ENCODE measurements around the gene ECE1. TPM values are rescaled to one million over a fixed set of nuclear protein-coding genes. Genes with fewer than 3 reads are reported as not detected.

The ECE1 gene
- total and polyA plus RNA-seq, 9 donors, result 37.3 to 313 (median 119) TPM

DNA sequence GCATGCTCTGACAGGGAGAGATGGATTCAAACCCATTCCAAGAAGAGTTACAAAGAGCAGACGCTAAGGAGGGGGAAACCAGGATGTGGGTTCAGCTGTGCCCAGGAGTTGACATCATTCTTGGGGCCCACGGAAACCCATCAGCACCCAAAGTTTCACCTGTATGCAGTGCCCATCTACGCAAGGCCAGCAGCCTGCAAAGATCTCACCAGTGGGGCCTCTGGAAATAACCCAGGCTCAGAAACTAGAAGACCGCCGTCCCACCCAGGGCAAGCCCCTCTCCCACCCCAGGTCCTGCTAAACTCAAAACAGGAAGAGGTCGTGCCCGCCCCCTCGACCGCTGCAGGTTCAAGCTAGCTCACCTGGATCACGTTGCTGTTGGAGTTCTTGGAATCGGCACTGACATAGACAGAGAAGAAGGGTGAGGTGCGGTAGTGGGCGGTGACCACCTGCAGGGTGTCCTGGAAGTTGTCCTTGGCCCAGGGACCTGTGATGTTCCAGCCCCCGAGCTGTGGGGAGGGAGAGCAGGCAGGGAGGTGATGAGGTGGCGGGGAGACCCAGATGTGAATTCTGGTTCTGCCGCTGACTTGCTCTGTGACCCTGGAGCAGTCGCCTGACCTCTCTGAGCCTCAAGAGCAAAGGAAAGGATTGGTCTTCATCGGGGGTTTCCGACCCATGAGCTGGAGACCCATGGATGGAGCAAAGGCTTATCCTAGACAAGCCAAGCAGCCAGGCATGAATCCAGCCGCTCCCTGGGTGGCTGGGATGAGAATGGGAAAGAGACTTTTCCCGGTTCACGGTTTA is 31.7 kb downstream of the ECE1 start:
- Histone ChIP-seq H3K27ac (no peak overlapping the region), H3K4me3 (no peak overlapping the region), H3K9me3 (no peaks in the 10 kb centered on the region), H3K27me3 (no peaks in the 10 kb centered on the region), H3K36me3 (no peaks in the 10 kb centered on the region), H3K4me1 (ENCODE audit: insufficient read depth) (peaks cover 11% of the 10 kb centered on the region)
- intact Hi-C loops (cut with DNase I), result loop anchor here in 2 of 4 donors (5.0 kb wide), 3 partner anchors 74 to 109 kb away; no protein-coding TSS in a partner anchor
- no peak for DNase-seq
- WGBS, 3 donors, result 81 to 90% (median 82%) methylated on average over 22 of the region's 22 CpGs
- TF ChIP-seq EP300 (IDR thresholded peaks at IDR 0.05) (no peak), POLR2A (IDR thresholded peaks at IDR 0.05) (no peak)
- TF ChIP-seq, protein P1, sequence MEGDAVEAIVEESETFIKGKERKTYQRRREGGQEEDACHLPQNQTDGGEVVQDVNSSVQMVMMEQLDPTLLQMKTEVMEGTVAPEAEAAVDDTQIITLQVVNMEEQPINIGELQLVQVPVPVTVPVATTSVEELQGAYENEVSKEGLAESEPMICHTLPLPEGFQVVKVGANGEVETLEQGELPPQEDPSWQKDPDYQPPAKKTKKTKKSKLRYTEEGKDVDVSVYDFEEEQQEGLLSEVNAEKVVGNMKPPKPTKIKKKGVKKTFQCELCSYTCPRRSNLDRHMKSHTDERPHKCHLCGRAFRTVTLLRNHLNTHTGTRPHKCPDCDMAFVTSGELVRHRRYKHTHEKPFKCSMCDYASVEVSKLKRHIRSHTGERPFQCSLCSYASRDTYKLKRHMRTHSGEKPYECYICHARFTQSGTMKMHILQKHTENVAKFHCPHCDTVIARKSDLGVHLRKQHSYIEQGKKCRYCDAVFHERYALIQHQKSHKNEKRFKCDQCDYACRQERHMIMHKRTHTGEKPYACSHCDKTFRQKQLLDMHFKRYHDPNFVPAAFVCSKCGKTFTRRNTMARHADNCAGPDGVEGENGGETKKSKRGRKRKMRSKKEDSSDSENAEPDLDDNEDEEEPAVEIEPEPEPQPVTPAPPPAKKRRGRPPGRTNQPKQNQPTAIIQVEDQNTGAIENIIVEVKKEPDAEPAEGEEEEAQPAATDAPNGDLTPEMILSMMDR (IDR thresholded peaks at IDR 0.05), result no peak

DNA sequence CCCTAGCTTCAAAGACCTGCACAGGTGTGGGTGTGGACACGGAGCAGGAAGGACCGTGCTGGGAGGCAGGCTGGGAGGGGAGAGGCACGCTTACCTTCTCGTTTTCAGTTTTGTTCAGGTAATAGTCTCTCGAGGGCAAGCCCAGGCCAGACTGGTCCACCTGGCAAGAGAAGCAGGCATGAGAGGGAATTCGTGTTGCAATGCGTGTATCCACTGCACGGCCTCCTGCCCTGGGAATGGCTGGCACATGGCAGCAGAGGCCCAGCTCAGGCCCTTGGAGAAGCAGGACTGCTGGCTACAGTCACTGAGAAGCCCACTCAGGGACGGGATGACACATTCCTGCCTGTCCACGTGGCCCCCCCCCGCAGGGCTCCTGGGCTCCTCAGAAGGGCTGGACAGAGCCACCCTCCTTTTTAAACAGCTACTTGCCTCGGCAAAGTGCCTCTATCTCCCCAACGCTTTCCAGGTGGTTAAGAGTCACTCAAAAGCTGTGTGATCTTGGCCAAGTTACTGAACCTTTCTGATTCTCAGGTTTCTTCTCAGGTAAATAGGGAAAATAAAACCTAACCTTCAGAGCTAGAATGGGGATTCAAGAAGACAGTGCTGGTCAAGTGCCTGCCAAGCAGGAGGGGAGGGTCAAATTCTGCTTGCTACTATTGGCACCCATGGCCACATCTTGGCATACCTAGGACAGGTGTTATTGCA is 32.7 kb downstream of the ECE1 start:
- intact Hi-C loops (cut with DNase I), result loop anchor here in 3 of 4 donors (2.0 to 5.0 kb wide), 4 partner anchors 75 to 110 kb away; no protein-coding TSS in a partner anchor
- 83 to 90% (median 89%) methylated on average over 13 of the region's 13 CpGs for WGBS, 3 donors
- Histone ChIP-seq H3K9me3 (no peaks in the 10 kb centered on the region), H3K27ac (no peak overlapping the region), H3K4me1 (ENCODE audit: insufficient read depth) (peaks cover 7% of the 10 kb centered on the region), H3K27me3 (no peaks in the 10 kb centered on the region), H3K4me3 (no peak overlapping the region), H3K36me3 (no peaks in the 10 kb centered on the region)
- no peak for DNase-seq
- TF ChIP-seq EP300 (IDR thresholded peaks at IDR 0.05) (no peak), POLR2A (IDR thresholded peaks at IDR 0.05) (no peak)
- TF ChIP-seq, protein P1 (IDR thresholded peaks at IDR 0.05), result no peak

DNA sequence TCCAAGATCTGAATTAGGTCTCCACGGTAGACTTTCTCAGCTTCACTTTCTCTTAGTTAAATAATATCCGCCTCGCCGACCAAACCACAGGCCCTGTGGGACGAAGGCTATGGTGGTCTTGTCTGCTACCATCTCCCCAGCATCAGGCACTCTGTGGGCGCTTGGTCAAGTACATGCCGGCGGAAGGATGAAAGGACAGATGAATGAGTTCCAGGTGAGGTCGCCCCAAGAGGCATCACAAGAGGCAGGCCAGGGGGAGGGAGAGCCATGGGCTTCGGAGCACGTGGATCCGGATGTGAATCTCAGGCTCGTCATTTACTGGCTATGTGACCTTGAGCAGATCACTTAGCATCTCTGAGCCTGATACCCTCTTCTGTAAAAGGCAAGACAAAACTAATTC is 33.5 kb downstream of the ECE1 start:
- Histone ChIP-seq H3K27me3 (no peaks in the 10 kb centered on the region), H3K4me1 (ENCODE audit: insufficient read depth) (peaks cover 7% of the 10 kb centered on the region), H3K4me3 (no peak overlapping the region), H3K9me3 (no peaks in the 10 kb centered on the region), H3K27ac (no peak overlapping the region), H3K36me3 (no peaks in the 10 kb centered on the region)
- intact Hi-C loops (cut with DNase I), result loop anchor here in 3 of 4 donors (2.0 to 5.0 kb wide), 4 partner anchors 76 to 111 kb away; no protein-coding TSS in a partner anchor
- DNase-seq, result no peak
- 76 to 88% (median 83%) methylated on average over 13 of the region's 13 CpGs for WGBS, 3 donors
- TF ChIP-seq POLR2A (IDR thresholded peaks at IDR 0.05) (no peak), EP300 (IDR thresholded peaks at IDR 0.05) (no peak)
- TF ChIP-seq, protein P1 (IDR thresholded peaks at IDR 0.05), result no peak

DNA sequence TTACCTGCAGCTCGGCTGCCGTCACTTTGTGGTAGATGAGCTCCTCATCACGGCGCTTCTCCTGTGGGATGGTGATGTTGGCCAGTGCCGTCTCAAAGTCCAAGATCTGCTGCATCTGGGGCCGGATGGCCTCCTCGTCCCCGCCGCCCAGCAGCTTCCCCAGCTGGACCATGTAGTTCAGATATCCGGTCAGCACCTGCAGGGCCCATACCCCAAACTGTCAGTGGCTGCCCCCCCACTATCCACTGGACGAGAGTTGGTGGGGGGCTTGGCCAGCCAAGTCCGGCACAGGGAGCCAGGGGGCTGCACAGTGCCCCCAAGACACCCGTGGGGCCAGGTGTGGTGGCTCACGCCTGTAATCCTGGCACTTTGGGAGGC is 34.3 kb downstream of the ECE1 start:
- Histone ChIP-seq H3K9me3 (no peaks in the 10 kb centered on the region), H3K27me3 (no peaks in the 10 kb centered on the region), H3K27ac (peak overlapping the region; percentile 30 to 51), H3K36me3 (no peaks in the 10 kb centered on the region), H3K4me1 (ENCODE audit: insufficient read depth) (peaks cover 7% of the 10 kb centered on the region), H3K4me3 (no peak overlapping the region)
- TF ChIP-seq POLR2A (IDR thresholded peaks at IDR 0.05) (no peak), EP300 (IDR thresholded peaks at IDR 0.05) (no peak)
- TF ChIP-seq, protein P1 (IDR thresholded peaks at IDR 0.05), result no peak
- 90 to 96% (median 91%) methylated on average over 14 of the region's 14 CpGs for WGBS, 3 donors
- intact Hi-C loops (cut with DNase I), result loop anchor here (2.0 to 5.0 kb wide), 5 partner anchors 76 to 113 kb away; no protein-coding TSS in a partner anchor
- no peak for DNase-seq

Measured in ovary (tissue), 9 donors.